ENCODE results near the gene CDH24. TPM values are rescaled to one million over a fixed set of nuclear protein-coding genes. Genes with fewer than 3 reads are reported as not detected.

The CDH24 gene
- total and polyA plus RNA-seq, 10 of the 15 experiments (the other 5 are each of a cell fraction or from before 2014, with no cell fraction given) = 0.10 to 1.5 (median 0.45) TPM; not detected in 2

GRCh38 chr14:23053426-23053825 is 3.9 kb downstream of the CDH24 start:
- no peak for DNase-seq (ENCODE audit: low read depth, low spot score)
- intact Hi-C loops (cut with micrococcal nuclease; ENCODE audit: unreplicated experiment) (no loop called here), in situ Hi-C loops (cut with MboI) (loop anchor here (5.0 kb wide), 1 partner anchor 61 kb away; no protein-coding TSS in a partner anchor)
- FAIRE-seq = no peak
- no peaks in the 10 kb centered on the region for H3K27me3 ChIP-seq (replicated peaks in 1 of 2; ENCODE audit: control insufficient read depth in 2 of 2, insufficient read depth in 2 of 2, low read length in 1 of 2)
- no peak overlapping the region for H3K4me3 ChIP-seq
- TF ChIP-seq SIX5 (IDR thresholded peaks at IDR 0.05; ENCODE audit: low read depth, low read length, severe bottlenecking) = no peak
- no peak for TF ChIP-seq REST (IDR thresholded peaks at IDR 0.05; ENCODE audit: low read depth, low read length)
- ChIA-PET CTCF (interaction anchor here (1.0 to 18.3 kb wide), 7 partner anchors 9 to 79 kb away, joined by 3 to 853 read pairs (median 4); partner anchors contain the start of gene AJUBA), POLR2A (interaction anchor here (1.1 to 2.7 kb wide), 2 partner anchors 47 to 58 kb away, joined by 4 to 8 read pairs; no protein-coding TSS in a partner anchor), RAD21 (ENCODE audit: unreplicated experiment) (interaction anchor here (0.9 to 10.8 kb wide), 3 partner anchors 47 to 68 kb away, joined by 4 to 224 read pairs (median 166); partner anchors contain the start of gene AJUBA), SMC1A (ENCODE audit: uncharacterized antibody, unreplicated experiment) (interaction anchor here (0.6 to 8.7 kb wide), 3 partner anchors 9 to 67 kb away, joined by 3 to 156 read pairs (median 77); no protein-coding TSS in a partner anchor)
- H4K20me1 ChIP-seq (ENCODE audit: control insufficient read depth, insufficient read depth) = no peaks in the 10 kb centered on the region
- no TSS peak for BruUV-seq (replicated peaks)
- no peak overlapping the region for H3K9ac ChIP-seq (ENCODE audit: control insufficient read depth, insufficient read depth, low read length)
- H2AFZ ChIP-seq (ENCODE audit: control insufficient read depth, low read depth, low read length) = no peak overlapping the region
- no peaks in the 10 kb centered on the region for H3K9me3 ChIP-seq (replicated peaks; ENCODE audit: control insufficient read depth, insufficient read depth, low read length)
- H3K36me3 ChIP-seq (ENCODE audit: control insufficient read depth in 2 of 2, insufficient read depth in 2 of 2, low read length in 1 of 2) = no peaks in the 10 kb centered on the region
- no peak overlapping the region for H3K27ac ChIP-seq (ENCODE audit: control insufficient read depth, insufficient read depth)
- 75% methylated on average over 10 of the region's 10 CpGs for WGBS (ENCODE audit: insufficient coverage, insufficient replicate concordance, low lambda C conversion rate, missing lambda C conversion rate)
- ATAC-seq = no peak
- no peak overlapping the region for H3K4me2 ChIP-seq (ENCODE audit: control insufficient read depth, insufficient read depth)
- H3K4me1 ChIP-seq (ENCODE audit: control insufficient read depth, insufficient read depth, low read length) = peaks cover 12% of the 10 kb centered on the region
- no peaks in the 10 kb centered on the region for H3K79me2 ChIP-seq (ENCODE audit: control insufficient read depth, insufficient read depth, low read length)
